IMR-90 (cell line): ENCODE measurements around the gene HPF1. TPM values are rescaled to one million over a fixed set of nuclear protein-coding genes. Genes with fewer than 3 reads are reported as not detected.

ENCODE experiments used
- ATAC-seq: fragments of 200-7000 bp; cut with Tn5 transposase; 2 replicates; pipeline ENCODE4 v1.9.1; 2020; ENCODE audit warnings: low read depth, mild to moderate bottlenecking, moderate library complexity
- BruUV-seq: library from RNA; stranded (reverse); fragments of 400-500 nt; replicated peaks from 2 replicates; lab custom pipeline; 2021; lab: Mats Ljungman, UMichigan
- CTCF ChIA-PET: fragments of 300-600 bp; formaldehyde crosslinking; extraction: SDS; loops from one replicate; lab custom pipeline; 2021; ENCODE audit warnings: antibody characterized with exemption; lab: Yijun Ruan, JAX
- POLR2A ChIA-PET: fragments of 300-600 bp; sonication (Branson Sonifier 250); formaldehyde crosslinking; loops from one replicate; lab custom pipeline; 2022; ENCODE audit warnings: antibody characterized with exemption; ENCODE audit not compliant: unreplicated experiment; lab: Charles Lee
- DNase-seq: peaks from one replicate; pipeline ENCODE4 v3.0.0; 2013
- H2AFZ ChIP-seq: replicated peaks from 2 replicates; pipeline ENCODE3; 2013; ENCODE audit warnings: low read length, mild to moderate bottlenecking; ENCODE audit not compliant: poor library complexity
- H2AK5ac ChIP-seq: 2 replicates; pipeline ENCODE4 v1.6.1; 2013; ENCODE audit warnings: low read depth, low read length, inconsistent platforms
- H2AK9ac ChIP-seq: replicated peaks from 2 replicates; pipeline ENCODE3; 2013; ENCODE audit warnings: mild to moderate bottlenecking, low read depth, low read length, moderate library complexity; ENCODE audit not compliant: poor library complexity
- H2BK120ac ChIP-seq: 2 replicates; pipeline ENCODE4 v1.6.1; 2013; ENCODE audit warnings: low read depth, low read length, inconsistent platforms
- H2BK15ac ChIP-seq: 3 replicates; pipeline ENCODE4 v1.6.1; 2013; ENCODE audit warnings: low read depth, low read length, inconsistent platforms
- H2BK20ac ChIP-seq: 2 replicates; pipeline ENCODE4 v1.6.1; 2013; ENCODE audit warnings: low read depth, mild to moderate bottlenecking, inconsistent platforms, low read length, moderate library complexity
- H2BK5ac ChIP-seq: 2 replicates; pipeline ENCODE4 v1.6.1; 2013; ENCODE audit warnings: mild to moderate bottlenecking, low read depth, low read length, inconsistent platforms; ENCODE audit not compliant: poor library complexity, severe bottlenecking
- H3K14ac ChIP-seq: replicated peaks from 2 replicates; pipeline ENCODE4 v1.6.1; 2013; ENCODE audit warnings: low read depth, low read length, inconsistent platforms
- H3K18ac ChIP-seq: 2 replicates; pipeline ENCODE4 v1.6.1; 2013; ENCODE audit warnings: low read depth, low read length, control low read depth
- H3K23ac ChIP-seq: 2 replicates; pipeline ENCODE4 v1.6.1; 2013; ENCODE audit warnings: low read depth, low read length, inconsistent platforms
- H3K27ac ChIP-seq: 2 replicates; pipeline ENCODE4 v1.5.1; 2013; ENCODE audit warnings: mild to moderate bottlenecking, control low read depth, low read length; ENCODE audit not compliant: insufficient read depth
- H3K27me3 ChIP-seq: 2 replicates; pipeline ENCODE4 v1.6.1; 2013; ENCODE audit warnings: low read length; ENCODE audit not compliant: control insufficient read depth, insufficient read depth
- H3K36me3 ChIP-seq: 2 replicates; pipeline ENCODE4 v1.6.1; 2013; ENCODE audit warnings: low read length, mixed read lengths; ENCODE audit not compliant: control insufficient read depth, insufficient read depth
- H3K4ac ChIP-seq: 2 replicates; pipeline ENCODE4 v1.6.1; 2013; ENCODE audit warnings: low read depth, low read length, inconsistent platforms
- H3K4me1 ChIP-seq: 2 replicates; pipeline ENCODE4 v1.6.1; 2013; ENCODE audit warnings: low read length, mixed read lengths; ENCODE audit not compliant: control insufficient read depth, insufficient read depth
- H3K4me2 ChIP-seq: 2 replicates; pipeline ENCODE4 v1.6.1; 2013; ENCODE audit warnings: low read depth, mild to moderate bottlenecking, control low read depth, low read length, moderate library complexity
- H3K4me3 ChIP-seq: 2 replicates; pipeline ENCODE4 v1.5.1; 2013; ENCODE audit warnings: low read depth, mild to moderate bottlenecking, control low read depth, low read length, moderate library complexity; ENCODE audit not compliant: insufficient read depth
- H3K56ac ChIP-seq: 2 replicates; pipeline ENCODE4 v1.6.1; 2013; ENCODE audit warnings: low read length, inconsistent platforms; ENCODE audit not compliant: insufficient read depth; ENCODE audit errors: extremely low read depth
- H3K79me1 ChIP-seq, 2 experiments: 2 replicates each; pipeline ENCODE4 v1.6.1; 2013; ENCODE audit warnings: low read length in 2 of 2, inconsistent platforms in 1 of 2, low read depth in 1 of 2
- H3K9ac ChIP-seq: 2 replicates; pipeline ENCODE4 v1.6.1; 2013; ENCODE audit warnings: low read depth, low read length, control low read depth
- H3K9me1 ChIP-seq: 2 replicates; pipeline ENCODE4 v1.6.1; 2013; ENCODE audit warnings: low read length, inconsistent platforms; ENCODE audit not compliant: insufficient read depth
- H3K9me3 ChIP-seq: 2 replicates; pipeline ENCODE4 v1.6.1; 2013; ENCODE audit warnings: low read length; ENCODE audit not compliant: control insufficient read depth, insufficient read depth
- H4K20me1 ChIP-seq: 2 replicates; pipeline ENCODE4 v1.6.1; 2013; ENCODE audit warnings: low read length, inconsistent platforms; ENCODE audit not compliant: insufficient read depth
- H4K5ac ChIP-seq: 2 replicates; pipeline ENCODE4 v1.6.1; 2013; ENCODE audit warnings: mild to moderate bottlenecking, low read depth, low read length, control low read depth
- H4K8ac ChIP-seq, 2 experiments: 2 replicates each; pipeline ENCODE4 v1.6.1; 2013; ENCODE audit warnings: low read depth in 2 of 2, low read length in 2 of 2, control low read depth in 1 of 2, inconsistent platforms in 1 of 2
- H4K91ac ChIP-seq: 2 replicates; pipeline ENCODE4 v1.6.1; 2013; ENCODE audit warnings: low read depth, low read length, inconsistent platforms; ENCODE audit not compliant: insufficient read depth
- CEBPB ChIP-seq: IDR thresholded peaks from 2 replicates; pipeline ENCODE4 v1.6.1; 2012; ENCODE audit warnings: low read depth, low read length, improper control_type of control experiment
- FOS ChIP-seq: fragments of 150-350 bp; IDR thresholded peaks from 2 replicates; pipeline ENCODE4 v1.6.1; 2016; ENCODE audit warnings: low read depth, low read length
- MAFK ChIP-seq: IDR thresholded peaks from 2 replicates; pipeline ENCODE4 v1.6.1; 2012; ENCODE audit warnings: low read depth, low read length, improper control_type of control experiment
- NFE2L2 ChIP-seq: fragments of 150-350 bp; IDR thresholded peaks from 2 replicates; pipeline ENCODE4 v1.6.1; 2016; ENCODE audit warnings: low read depth, mild to moderate bottlenecking, low read length
- POLR2A ChIP-seq: IDR thresholded peaks from 2 replicates; pipeline ENCODE4 v1.6.1; 2012; ENCODE audit warnings: mild to moderate bottlenecking, low read depth, low read length
- RAD21 ChIP-seq: IDR thresholded peaks from 2 replicates; pipeline ENCODE4 v1.6.1; 2012; ENCODE audit warnings: low read length, improper control_type of control experiment
- RCOR1 ChIP-seq: IDR thresholded peaks from 2 replicates; pipeline ENCODE4 v1.6.1; 2012; ENCODE audit warnings: mild to moderate bottlenecking, low read length, improper control_type of control experiment; ENCODE audit not compliant: insufficient replicate concordance
- SMC3 ChIP-seq: fragments of 150-350 bp; IDR thresholded peaks from 2 replicates; pipeline ENCODE4 v1.6.1; 2016; ENCODE audit warnings: low read depth, mild to moderate bottlenecking, antibody characterized with exemption, low read length, moderate library complexity
- WGBS, 2 experiments: methylation state at CpG; one replicate each; pipeline versions ENCODE4 v1.1.5 to v1.1.7; 2013; ENCODE audit warnings: missing lambda C conversion rate in 2 of 2; ENCODE audit not compliant: insufficient read length in 1 of 2; ENCODE audit errors: extremely low coverage in 2 of 2; 5-methylcytosine and 5-hydroxymethylcytosine counted together
- dilution Hi-C: fragments of 300-500 bp; cut with HindIII; formaldehyde crosslinking; loops from one replicate; pipeline ENCODE4 v1.14.3; 2018; ENCODE audit warnings: low sequenced_read_pairs; ENCODE audit not compliant: unreplicated experiment
- in situ Hi-C: fragments of 300-500 bp; cut with MboI; formaldehyde crosslinking; loops from 3 replicates; pipeline ENCODE4 v1.14.3; 2019; ENCODE audit warnings: low sequenced_read_pairs, inconsistent platforms, mixed read lengths
- intact Hi-C: fragments of 100-400 bp; cut with micrococcal nuclease; formaldehyde crosslinking; loops from 2 replicates; pipeline ENCODE4 v1.10.0; 2022
- polyA plus RNA-seq, 3 experiments: library from polyadenylated mRNA; depleted of rRNA; stranded (reverse); fragments of >200 nt; gene quantifications; 2 replicates each; pipeline ENCODE4 v1.2.3, GENCODE V29; 2012; ENCODE audit warnings: low replicate concordance in 1 of 3
- total RNA-seq: library from RNA; depleted of rRNA; stranded (reverse); fragments of >200 nt; gene quantifications from 2 replicates; pipeline ENCODE4 v1.2.3, GENCODE V29; 2012

The HPF1 gene
- total and polyA plus RNA-seq, 2 of the 4 experiments (the other 2 are of a cell fraction) = 15.2 to 24.9 TPM

GRCh38 chr4:169716677-169717076 lies 41.1 kb downstream of the HPF1 start:
- Histone ChIP-seq H3K27ac (no peak overlapping the region), H2BK20ac (no peak overlapping the region), H3K23ac (no peak overlapping the region), H2BK5ac (no peak overlapping the region), H3K4me1 (no peaks in the 10 kb centered on the region), H2BK15ac (no peak overlapping the region), H2BK120ac (no peak overlapping the region), H3K9me1 (no peaks in the 10 kb centered on the region), H3K56ac (no peak overlapping the region), H3K9me3 (no peaks in the 10 kb centered on the region), H3K18ac (no peak overlapping the region), H3K14ac (no peak overlapping the region), H4K8ac (no peak overlapping the region), H3K9ac (no peak overlapping the region), H3K27me3 (no peaks in the 10 kb centered on the region), H3K79me1 (no peaks in the 10 kb centered on the region), H4K20me1 (no peaks in the 10 kb centered on the region), H3K4me3 (no peak overlapping the region), H2AK5ac (no peak overlapping the region), H3K4me2 (no peak overlapping the region), H2AK9ac (no peak overlapping the region), H3K4ac (no peak overlapping the region), H2AFZ (no peak overlapping the region), H4K91ac (no peak overlapping the region), H4K5ac (no peak overlapping the region), H3K36me3 (peaks cover 7% of the 10 kb centered on the region)
- POLR2A ChIA-PET = no interaction called here
- dilution Hi-C loops = no loop called here
- in situ Hi-C loops = no loop called here
- TF ChIP-seq FOS (no peak), NFE2L2 (0 out of 2 replicates have a peak, but pooled peaks have one; percentile 13), RCOR1 (no peak), POLR2A (no peak), MAFK (no peak), RAD21 (no peak), CEBPB (no peak), SMC3 (no peak)
- CTCF ChIA-PET = interaction anchor here (1.2 to 1.4 kb wide), 2 partner anchors 9 to 12 kb away, joined by 3 read pairs; no protein-coding TSS in a partner anchor
- DNase-seq (peak; percentile 44), ATAC-seq (no peak)
- no CpG with 5 or more reads among the region's 1 CpG for WGBS, 2 experiments
- BruUV-seq = no TSS peak
- intact Hi-C loops = loop anchor here (5.0 kb wide), 1 partner anchor 36 kb away; no protein-coding TSS in a partner anchor
